ENCODE measurements around the gene DZANK1.
"Not testable (repeated sequence)": the region's sequence is repeated elsewhere in the genome, so short reads cannot be mapped to it uniquely, and the experiment has no call there.

The DZANK1 gene

DNA sequence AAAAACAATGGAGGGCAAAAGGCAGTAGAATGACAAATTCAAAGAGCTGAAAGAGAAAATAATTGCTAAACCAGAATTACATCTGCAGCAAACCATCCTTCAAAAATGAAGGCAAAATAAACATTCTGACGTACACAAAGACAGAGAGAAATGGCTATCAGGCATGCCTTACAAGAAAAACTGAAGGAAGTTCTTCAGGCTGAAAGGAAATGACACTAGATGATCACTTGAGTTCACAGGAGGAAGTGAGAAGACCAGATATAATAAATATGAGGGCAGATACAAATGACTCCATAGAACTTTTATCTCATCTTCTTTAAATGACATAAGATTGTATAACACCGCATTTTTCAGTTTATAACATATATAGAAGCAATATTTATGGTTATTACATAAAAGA lies 30.0 kb downstream of the DZANK1 start:
- no peak for DNase-seq (ENCODE audit: low read depth)

GRCh38 chr20:18431206-18431605 lies 35.6 kb downstream of the DZANK1 start:
- no peak for DNase-seq (ENCODE audit: low read depth)

GRCh38 chr20:18430172-18430826 lies 36.5 kb downstream of the DZANK1 start:
- no peak for DNase-seq (ENCODE audit: low read depth)

DNA sequence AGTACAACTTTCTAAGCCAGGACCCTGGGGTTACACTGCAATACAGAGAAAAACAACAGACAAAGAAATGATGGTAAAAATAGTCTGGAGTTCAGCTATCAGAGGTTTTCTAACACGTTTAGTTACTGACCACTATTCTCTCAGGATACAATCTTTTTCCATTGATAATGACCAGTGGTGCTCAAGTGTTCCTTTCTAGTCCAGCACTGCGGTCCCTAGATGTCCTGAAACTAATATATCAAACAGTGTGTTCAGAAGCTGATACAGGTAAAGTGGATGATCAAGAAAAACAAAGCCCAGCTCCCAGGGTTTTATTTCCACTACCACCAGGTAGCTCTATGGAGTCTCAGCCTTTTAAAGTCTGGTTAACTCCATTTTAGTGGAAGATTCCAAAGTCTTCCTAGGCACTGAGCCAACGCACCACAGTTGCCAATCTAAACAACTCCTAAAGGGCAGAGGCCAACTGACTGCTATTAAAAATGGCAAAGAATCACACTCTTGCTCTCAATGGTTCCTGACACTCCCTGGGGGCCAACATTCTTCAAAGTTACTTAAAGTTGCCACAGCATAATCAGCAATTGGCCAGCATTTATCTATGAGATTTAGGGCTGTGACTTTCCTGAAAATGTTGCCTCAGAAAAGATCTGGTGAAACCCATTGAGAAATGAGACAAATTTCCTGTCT lies 38.2 kb downstream of the DZANK1 start:
- DNase-seq (ENCODE audit: low read depth) = peak; percentile 65

DNA sequence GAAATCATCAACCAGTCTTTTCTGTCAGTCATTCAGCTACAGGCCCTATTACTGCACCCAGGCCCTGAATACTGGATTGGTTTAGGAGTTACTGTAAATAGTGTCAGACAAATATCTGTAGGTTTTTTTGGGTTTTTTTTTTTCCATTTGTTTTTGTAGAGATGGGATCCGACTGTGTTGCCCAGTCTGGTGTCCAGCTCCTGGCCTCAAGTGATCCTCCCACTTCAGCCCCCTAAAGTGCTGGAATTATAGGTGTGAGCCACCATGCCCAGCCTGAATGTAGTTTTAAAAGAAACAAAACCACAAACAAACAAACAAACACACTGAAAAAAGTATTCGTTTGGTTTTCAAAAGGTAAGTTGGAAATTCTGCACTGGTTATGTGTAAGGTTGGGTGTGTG lies 39.6 kb downstream of the DZANK1 start:
- DNase-seq (ENCODE audit: low read depth) = no peak

GRCh38 chr20:18421608-18422007 lies 45.2 kb downstream of the DZANK1 start:
- DNase-seq (ENCODE audit: low read depth) = no peak

GRCh38 chr20:18416486-18416885 lies 50.3 kb downstream of the DZANK1 start:
- DNase-seq (ENCODE audit: low read depth) = no peak

DNA sequence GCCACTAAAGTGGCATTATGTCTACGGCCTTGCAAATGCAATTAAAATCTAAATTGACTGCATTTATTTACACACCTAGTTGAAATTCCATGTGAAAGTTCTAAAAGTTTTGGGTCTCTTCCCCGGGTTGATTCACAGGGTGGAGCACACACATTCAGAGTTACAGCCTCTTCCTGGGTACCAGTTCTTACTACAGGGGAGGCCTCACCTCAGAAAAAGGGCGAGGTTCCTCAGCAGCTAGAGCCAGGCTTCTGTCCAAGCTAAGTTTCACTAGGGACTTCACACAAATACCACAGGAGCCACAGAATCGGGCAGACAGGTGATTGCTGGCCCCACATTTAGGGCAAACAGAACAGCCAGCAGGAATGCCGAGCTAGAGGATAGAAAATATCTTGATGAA lies 52.7 kb downstream of the DZANK1 start:
- DNase-seq (ENCODE audit: low read depth) = no peak

DNA sequence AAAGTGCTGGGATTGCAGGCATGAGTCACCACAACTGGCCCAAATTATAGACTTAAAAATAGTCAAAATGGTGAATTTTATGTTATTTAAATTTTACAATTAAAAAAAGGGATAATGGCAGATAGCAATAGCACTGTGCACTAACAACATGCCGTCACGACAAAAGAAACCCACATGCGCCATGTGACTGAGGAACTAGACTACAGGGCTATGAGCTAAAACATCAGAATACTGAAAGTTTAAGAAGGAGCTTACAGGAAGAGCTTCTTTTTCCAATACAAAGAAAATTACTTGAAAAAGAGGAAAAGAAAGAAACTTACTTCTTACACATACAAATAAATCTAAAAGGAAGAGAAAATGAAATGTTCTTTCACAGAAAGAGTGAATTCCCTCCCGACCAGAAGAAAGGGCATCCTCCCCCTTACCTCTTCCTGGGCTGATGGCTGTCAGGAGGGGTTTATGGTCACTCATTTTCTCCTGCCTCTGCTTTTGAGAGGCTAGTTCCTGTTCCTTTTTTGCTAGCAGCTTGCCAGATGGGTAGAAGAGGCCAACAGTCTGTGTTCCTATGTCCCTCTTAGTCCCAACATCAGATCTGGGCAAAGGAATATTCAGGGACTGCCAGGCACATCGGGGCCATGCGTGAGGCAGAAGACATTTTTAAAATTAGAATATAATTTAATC lies 54.5 kb downstream of the DZANK1 start:
- DNase-seq (ENCODE audit: low read depth) = no peak

GRCh38 chr20:18405826-18406225 lies 61.0 kb downstream of the DZANK1 start:
- no peak for DNase-seq (ENCODE audit: low read depth)

GRCh38 chr20:18404172-18404571 lies 62.7 kb downstream of the DZANK1 start:
- no peak for DNase-seq (ENCODE audit: low read depth)

DNA sequence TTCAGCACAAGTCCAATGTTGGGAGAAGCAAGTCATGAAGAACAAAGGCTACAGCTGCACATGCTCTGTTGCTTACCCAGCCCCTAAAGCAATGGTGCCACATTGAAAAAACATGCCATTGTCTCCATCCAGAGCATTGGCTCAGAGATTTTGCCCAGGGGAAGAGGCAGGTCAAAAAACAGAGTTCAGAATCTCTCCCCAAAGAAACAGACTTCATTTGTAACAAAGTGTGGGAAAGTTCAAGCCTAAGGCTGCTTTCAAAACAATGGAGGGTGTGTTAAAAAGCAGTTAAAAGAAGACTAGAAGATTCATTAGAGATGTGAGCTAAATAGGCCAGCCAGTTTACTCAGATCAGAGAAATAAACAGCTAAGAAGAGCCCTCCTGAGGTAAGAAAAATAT lies 63.6 kb downstream of the DZANK1 start:
- no peak for DNase-seq (ENCODE audit: low read depth)

GRCh38 chr20:18401305-18401704 lies 65.5 kb downstream of the DZANK1 start:
- DNase-seq (ENCODE audit: low read depth) = no peak

GRCh38 chr20:18400460-18400859 lies 66.4 kb downstream of the DZANK1 start:
- DNase-seq (ENCODE audit: low read depth) = no peak

DNA sequence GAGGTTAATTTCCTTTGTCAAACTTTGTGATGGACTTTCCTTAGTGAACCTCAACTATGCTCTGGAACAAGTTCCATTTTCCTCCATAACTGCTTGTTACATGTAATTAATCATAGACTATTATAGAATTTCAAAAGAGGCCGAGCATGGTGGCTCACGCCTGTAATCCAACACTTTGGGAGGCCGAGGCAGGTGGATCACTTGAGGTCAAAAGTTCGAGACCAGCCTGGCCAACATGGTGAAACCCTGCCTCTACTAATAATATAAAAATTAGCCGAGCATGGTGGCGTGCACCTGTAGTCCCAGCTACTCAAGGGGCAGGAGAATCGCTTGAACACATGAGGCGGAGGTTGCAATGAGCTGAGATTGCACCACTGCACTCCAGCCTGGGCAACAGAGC lies 68.1 kb downstream of the DZANK1 start:
- not testable (repeated sequence) for DNase-seq (ENCODE audit: low read depth)

DNA sequence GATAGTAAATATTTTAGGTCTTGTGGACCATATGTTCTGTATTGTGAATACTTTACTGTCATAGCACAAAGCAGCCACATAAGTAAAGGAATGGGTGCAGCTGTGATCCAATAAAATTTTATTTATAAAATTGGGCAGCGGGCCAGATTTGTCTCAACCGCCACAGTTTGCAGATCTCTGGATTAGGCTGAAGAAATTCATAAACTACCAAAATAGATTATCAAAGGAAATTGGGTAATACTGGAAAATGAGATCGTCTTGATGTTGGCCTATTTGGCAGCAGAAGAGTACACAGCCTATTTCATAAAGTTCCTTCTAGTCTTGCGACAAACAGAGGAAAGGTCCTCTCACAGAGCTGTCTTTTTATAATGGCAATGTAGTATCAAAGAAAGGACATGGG lies 69.8 kb downstream of the DZANK1 start:
- DNase-seq (ENCODE audit: low read depth) = peak; percentile 65

DNA sequence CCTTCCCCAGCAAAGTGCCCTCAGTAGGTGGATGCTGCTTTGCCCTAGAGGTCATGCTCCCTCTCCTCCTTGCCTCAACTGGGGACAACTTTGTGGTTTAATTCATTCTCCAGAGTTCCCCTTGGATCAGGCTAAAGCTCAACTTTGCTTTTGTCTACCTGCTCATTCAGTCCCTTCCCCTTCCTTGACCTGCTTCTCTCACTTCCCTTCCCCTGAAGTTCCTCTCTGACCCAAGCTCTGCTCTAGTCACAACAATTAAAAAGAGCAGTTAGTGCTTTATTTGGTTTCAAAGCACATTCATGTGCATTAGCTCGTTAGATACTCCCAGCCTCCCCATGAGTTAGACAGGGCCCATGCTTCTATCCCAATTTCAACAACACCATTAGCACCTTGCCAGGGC lies 71.3 kb downstream of the DZANK1 start:
- no peak for DNase-seq (ENCODE audit: low read depth)

DNA sequence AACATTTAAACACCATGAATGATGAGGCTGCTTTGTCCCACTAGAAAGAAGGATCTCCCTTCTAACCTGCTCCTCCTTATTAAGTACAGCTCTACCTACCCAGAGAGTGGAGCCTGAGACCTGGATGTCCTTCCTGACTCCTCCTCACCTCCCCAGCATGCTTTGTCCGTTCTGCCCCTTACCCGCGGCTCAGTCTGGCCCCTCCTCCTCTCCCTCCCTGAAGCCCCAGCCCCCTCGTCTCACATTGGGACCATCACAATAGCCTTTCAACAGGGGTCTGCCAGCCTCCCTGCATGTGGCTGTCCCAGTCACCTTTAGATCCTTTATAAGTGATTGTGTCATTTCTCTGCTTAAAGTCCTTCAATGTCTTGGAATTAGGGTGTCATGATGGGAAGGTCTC lies 72.5 kb downstream of the DZANK1 start:
- DNase-seq (ENCODE audit: low read depth) = no peak

GRCh38 chr20:18391686-18392085 lies 75.1 kb downstream of the DZANK1 start:
- no peak for DNase-seq (ENCODE audit: low read depth)

DNA sequence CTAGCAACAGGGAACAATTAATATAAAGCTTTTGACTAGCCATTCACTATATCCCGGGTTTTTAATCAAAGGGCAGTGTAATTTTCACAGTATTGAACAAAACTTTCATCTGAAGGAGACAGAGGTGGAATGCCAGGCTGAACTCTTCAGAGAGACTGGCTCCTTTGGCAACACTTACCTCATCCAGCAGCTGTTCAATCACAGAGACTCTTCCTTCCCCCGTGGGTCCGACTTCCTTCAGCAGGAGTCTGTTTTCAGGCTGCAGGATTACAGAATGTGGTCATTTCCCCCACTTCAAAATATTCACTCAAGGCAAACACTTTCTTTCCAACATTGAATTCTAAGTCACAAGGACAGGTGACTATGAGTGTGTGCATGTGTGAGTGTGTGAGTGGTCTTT lies 76.6 kb downstream of the DZANK1 start:
- no peak for DNase-seq (ENCODE audit: low read depth)

DNA sequence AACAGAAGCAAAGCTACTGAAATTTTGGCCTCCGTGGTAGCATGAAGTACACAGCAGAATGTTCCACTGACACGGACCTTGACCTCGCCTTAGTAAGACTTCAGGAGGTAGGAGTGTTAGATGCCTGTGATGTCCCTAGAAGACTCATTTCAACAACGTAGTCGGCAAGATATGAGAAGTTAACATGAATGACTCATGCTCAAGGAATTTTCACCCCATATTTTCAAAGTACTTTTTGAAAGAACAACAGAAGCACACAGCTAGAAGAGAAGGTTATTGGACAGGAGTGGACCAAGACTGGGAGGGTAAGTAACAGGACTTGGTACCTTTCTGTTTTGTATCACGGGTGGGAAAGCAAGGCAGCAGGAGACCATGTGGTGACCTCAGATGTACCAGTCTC lies 78.0 kb downstream of the DZANK1 start:
- peak; percentile 7 for DNase-seq (ENCODE audit: low read depth)

DNA sequence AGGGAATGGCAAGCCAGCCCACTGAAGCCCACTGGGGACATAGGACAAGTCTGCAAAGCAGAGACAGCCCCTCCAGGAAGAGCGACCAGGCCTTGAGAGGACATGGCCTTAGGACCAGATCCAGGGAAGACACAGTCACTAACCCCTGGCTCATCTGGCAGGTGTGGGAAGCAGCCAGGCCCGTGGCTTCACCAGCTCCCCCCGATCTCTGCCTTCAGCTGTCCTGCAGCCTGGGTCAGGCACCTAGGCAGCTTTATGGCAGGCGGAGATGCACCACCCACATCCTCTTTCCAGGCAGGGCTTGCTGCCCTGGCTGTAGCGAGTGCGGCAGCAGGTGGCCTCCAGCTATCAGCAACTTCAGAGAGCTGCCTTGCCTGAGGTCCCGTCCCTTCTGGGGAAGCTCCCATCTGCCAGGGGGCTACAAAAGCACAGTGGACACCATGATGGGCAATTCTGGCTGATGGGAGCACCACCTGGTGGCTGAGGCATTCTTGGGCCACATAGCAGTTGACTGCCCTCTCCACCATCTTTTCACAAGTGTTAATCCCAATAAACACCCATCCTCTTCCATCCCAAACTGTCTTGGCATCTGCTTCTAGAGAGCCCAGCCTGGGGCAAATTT lies 85.8 kb downstream of the DZANK1 start:
- no peak for DNase-seq (ENCODE audit: low read depth)

DNA sequence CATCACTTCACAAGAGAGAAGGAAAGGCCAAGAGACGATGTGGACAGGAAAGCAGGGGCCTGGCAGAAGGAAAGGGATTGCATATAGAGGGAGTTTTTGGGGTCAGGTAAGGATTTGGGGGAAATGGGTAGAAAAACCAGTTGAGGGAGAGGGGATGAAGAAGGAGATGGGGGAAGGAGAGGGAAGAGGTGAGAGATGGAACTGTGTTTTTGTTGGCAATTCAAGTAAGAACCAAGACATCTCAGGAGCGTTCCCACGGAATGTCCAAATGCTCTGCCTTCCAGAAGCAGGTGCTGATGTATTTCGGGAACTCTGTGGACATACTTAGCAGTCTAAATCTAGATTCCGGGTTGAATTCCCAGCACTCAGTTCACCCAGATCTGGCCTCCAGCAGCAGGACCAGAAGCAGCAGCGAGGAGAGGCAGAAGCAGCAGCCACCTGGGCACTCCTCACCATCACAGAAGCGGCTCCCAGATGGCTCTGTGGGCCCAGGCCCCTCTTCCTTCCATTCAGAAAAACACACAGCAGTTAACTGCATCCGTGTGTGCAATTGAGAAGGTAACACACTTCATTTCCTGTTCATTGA lies 88.8 kb downstream of the DZANK1 start:
- DNase-seq (ENCODE audit: low read depth) = no peak
